ENCODE results near the gene ACR. TPM values are rescaled to one million over a fixed set of nuclear protein-coding genes. Genes with fewer than 3 reads are reported as not detected.

The ACR gene
- polyA plus RNA-seq, 1 of the 3 experiments (the other 2 are of a cell fraction): 0.15 TPM

GRCh38 chr22:50735739-50736030, 2.3 kb upstream of the ACR start:
- Histone ChIP-seq H3K36me3 (replicated peaks in 1 of 2; ENCODE audit: control insufficient read depth in 1 of 2, insufficient read depth in 2 of 2, low read length in 1 of 2) (no peaks in the 10 kb centered on the region), H3K9me2 (no peaks in the 10 kb centered on the region), H3K4me3 (ENCODE audit: low read depth in 2 of 2, low read length in 1 of 2) (no peak overlapping the region), H3K9ac (no peak overlapping the region), H3K27me3 (ENCODE audit: insufficient read depth) (no peaks in the 10 kb centered on the region), H3K27ac (ENCODE audit: low read depth in 2 of 2, low read length in 1 of 2) (no peak overlapping the region), H3K4me2 (no peak overlapping the region), H3K4me1 (ENCODE audit: control insufficient read depth in 1 of 2, insufficient read depth in 2 of 2, low read depth in 1 of 2, low read length in 1 of 2) (peaks cover 0 to 14% of the 10 kb centered on the region in 2 experiments; a peak in 1 of 4 replicates), H3F3A (replicated peaks; ENCODE audit: insufficient read depth) (peaks cover 4% of the 10 kb centered on the region), H4K20me1 (ENCODE audit: insufficient read depth) (no peaks in the 10 kb centered on the region), H3K79me2 (ENCODE audit: insufficient read depth) (no peaks in the 10 kb centered on the region), H2AFZ (ENCODE audit: low read depth) (no peak overlapping the region), H3K9me3 (no peaks in the 10 kb centered on the region)
- DNase-seq: no peak
- WGBS (ENCODE audit: low lambda C conversion rate): 92% methylated on average over 5 of the region's 6 CpGs
- TF ChIP-seq POLR2AphosphoS5 (IDR thresholded peaks at IDR 0.05; ENCODE audit: low read depth, low read length) (no peak), JUND (IDR thresholded peaks at IDR 0.05) (no peak), RXRA (IDR thresholded peaks at IDR 0.05; ENCODE audit: borderline replicate concordance, low read depth) (no peak), ELF1 (IDR thresholded peaks at IDR 0.05) (no peak), SMC3 (IDR thresholded peaks at IDR 0.05; ENCODE audit: low read depth, low read length) (no peak), NFIC (IDR thresholded peaks at IDR 0.05; ENCODE audit: borderline replicate concordance) (no peak), NRF1 (IDR thresholded peaks at IDR 0.05; ENCODE audit: low read depth, low read length) (no peak), IRF3 (IDR thresholded peaks at IDR 0.05; ENCODE audit: low read depth, low read length) (no peak), USF1 (IDR thresholded peaks at IDR 0.05; ENCODE audit: borderline replicate concordance, low read depth) (no peak), REST (IDR thresholded peaks at IDR 0.05; ENCODE audit: low read depth, low read length) (no peak), CHD2 (IDR thresholded peaks at IDR 0.05; ENCODE audit: low read length, partially characterized antibody) (no peak), FOSL2 (IDR thresholded peaks at IDR 0.05; ENCODE audit: borderline replicate concordance, low read depth) (no peak), RCOR1 (IDR thresholded peaks at IDR 0.05; ENCODE audit: low read length) (no peak), YY1 (IDR thresholded peaks at IDR 0.05; ENCODE audit: low read depth) (no peak), CTCF (IDR thresholded peaks at IDR 0.05) (no peak), SIN3A (IDR thresholded peaks at IDR 0.05; ENCODE audit: borderline replicate concordance, low read depth, low read length) (no peak), PBX3 (IDR thresholded peaks at IDR 0.05) (no peak), RAD21 (IDR thresholded peaks at IDR 0.05; ENCODE audit: low read length) (no peak), FOXJ3 (CRISPR knock-in tag; IDR thresholded peaks at IDR 0.05) (no peak), USF2 (IDR thresholded peaks at IDR 0.05; ENCODE audit: borderline replicate concordance, low read depth, low read length) (no peak)
- CTCF ChIA-PET: no interaction called here
- POLR2A ChIA-PET: no interaction called here
